ENCODE data around the gene STARD5. TPM values are rescaled to one million over a fixed set of nuclear protein-coding genes. Genes with fewer than 3 reads are reported as not detected.

STARD5 gene
- total and polyA plus RNA-seq, 11 donors: 0.49 to 3.7 (median 1.4) TPM

DNA sequence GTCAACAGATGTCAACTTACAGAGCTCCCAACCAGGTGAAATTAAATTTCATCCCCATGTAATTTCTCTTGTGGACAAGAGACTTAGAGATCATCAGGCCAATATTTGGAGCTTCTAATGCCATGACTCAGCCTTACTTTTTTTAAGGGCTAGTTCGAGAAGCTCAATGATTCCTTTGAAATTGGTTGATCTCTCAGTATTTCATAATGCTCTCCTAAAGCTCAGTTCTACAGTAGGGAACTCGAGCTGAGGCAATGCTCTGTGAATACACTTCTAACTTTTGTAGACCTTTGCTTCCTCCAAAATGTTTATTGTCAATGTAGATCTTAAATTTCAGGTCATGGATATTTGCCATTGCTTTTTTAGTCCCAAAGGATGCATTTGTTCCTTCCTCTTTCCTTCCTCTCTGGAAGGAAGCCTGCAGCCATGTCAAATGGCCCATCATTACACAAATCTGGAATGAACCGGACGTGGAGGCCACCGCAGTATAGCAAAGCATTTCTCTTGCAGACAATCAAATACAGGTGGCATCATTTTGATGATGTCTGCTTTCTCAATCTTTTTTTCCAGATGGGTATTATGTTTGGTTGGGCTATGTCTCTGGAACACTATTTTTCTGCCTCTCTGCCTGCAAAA lies 28.3 kb downstream of the STARD5 start:
- Histone ChIP-seq H3K36me3 (peaks cover 0 to 45% (median 5%) of the 10 kb centered on the region in 9 donors), H3K27ac (peak overlapping the region in 6 of 12 donors; percentile 15 to 93 (median 52)), H3K9me3 (no peaks in the 10 kb centered on the region), H3K4me1 (peaks cover 0 to 82% (median 16%) of the 10 kb centered on the region in 12 donors), H3K4me3 (peak overlapping the region in 1 of 12 donors; percentile 65), H3K27me3 (no peaks in the 10 kb centered on the region)
- DNase-seq: no peak
- TF ChIP-seq POLR2A (IDR thresholded peaks at IDR 0.05): no peak
- TF ChIP-seq, protein P1, sequence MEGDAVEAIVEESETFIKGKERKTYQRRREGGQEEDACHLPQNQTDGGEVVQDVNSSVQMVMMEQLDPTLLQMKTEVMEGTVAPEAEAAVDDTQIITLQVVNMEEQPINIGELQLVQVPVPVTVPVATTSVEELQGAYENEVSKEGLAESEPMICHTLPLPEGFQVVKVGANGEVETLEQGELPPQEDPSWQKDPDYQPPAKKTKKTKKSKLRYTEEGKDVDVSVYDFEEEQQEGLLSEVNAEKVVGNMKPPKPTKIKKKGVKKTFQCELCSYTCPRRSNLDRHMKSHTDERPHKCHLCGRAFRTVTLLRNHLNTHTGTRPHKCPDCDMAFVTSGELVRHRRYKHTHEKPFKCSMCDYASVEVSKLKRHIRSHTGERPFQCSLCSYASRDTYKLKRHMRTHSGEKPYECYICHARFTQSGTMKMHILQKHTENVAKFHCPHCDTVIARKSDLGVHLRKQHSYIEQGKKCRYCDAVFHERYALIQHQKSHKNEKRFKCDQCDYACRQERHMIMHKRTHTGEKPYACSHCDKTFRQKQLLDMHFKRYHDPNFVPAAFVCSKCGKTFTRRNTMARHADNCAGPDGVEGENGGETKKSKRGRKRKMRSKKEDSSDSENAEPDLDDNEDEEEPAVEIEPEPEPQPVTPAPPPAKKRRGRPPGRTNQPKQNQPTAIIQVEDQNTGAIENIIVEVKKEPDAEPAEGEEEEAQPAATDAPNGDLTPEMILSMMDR (IDR thresholded peaks at IDR 0.05): no peak
- no peak for ATAC-seq
- WGBS, 4 donors: 52 to 67% (median 63%) methylated on average over 5 of the region's 5 CpGs
- intact Hi-C loops (cut with DNase I): no loop called here

DNA sequence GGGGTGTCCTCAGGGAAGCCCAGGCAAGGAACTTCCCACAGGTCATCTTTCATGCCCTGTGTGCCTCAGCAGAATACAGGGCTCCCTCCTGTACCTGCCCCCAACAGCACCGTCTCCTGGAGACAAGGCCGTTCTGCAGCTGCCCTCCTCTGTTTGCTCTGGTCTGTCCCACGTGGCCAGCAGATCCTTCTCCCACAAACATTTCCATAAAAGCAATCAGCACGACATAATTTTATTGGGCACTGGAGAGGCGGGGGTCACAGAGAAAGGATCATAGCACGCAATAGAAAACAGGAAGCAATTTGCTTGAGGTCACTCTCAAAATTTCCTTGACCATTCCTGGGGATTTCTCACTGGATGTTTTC lies 29.4 kb downstream of the STARD5 start:
- Histone ChIP-seq H3K4me1 (peaks cover 0 to 70% (median 16%) of the 10 kb centered on the region in 12 donors), H3K27ac (peak overlapping the region in 5 of 12 donors; percentile 19 to 93 (median 42)), H3K4me3 (peak overlapping the region in 1 of 12 donors; percentile 38), H3K27me3 (no peaks in the 10 kb centered on the region), H3K36me3 (peaks cover 0 to 44% (median 2%) of the 10 kb centered on the region in 9 donors), H3K9me3 (no peaks in the 10 kb centered on the region)
- WGBS, 4 donors: 53 to 67% (median 58%) methylated on average over 6 of the region's 6 CpGs
- ATAC-seq (no peak), DNase-seq (no peak)
- intact Hi-C loops (cut with DNase I): no loop called here
- no peak for TF ChIP-seq POLR2A (IDR thresholded peaks at IDR 0.05)
- TF ChIP-seq, protein P1 (IDR thresholded peaks at IDR 0.05): no peak

DNA sequence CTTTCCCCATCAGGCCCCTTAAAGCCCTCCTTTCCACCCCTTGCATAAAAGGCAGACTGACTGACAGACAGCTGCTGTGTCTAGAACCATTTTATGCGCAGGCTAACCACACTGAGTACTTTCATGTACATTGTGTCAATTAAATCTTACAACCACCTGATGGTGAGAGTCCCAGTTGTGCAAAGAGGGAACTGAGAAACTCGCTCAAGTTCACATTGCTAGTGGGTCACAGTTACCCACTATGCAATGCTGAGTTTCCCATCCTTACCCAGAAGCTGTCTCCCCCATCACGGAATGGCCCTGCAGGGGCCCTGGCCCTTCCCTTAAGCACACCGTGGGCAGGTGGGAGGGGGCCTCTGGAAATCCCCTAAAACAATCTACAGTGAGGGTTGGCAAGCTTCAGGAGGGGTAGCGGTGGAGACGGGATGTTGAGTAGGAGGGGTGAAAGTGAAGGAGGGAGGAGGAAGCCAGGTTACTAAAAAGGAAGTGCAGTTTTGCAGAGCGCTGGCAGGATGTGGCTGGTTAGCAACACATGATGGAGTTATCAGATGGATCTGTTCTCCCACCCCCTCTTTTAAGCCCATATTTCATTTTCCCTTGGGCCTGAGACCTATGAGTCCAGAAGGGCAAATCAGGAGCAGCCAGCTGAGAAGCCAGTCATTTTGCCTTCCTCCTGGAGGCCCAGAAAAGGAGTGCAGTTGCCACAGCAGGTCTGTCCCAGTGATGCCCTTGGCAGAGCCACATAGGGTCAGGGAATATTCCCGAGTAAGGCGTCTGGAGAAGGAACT lies 30.0 kb downstream of the STARD5 start:
- peak in 2 of 4 donors; percentile 9 to 48 for ATAC-seq
- intact Hi-C loops (cut with DNase I): no loop called here
- 57 to 68% (median 62%) methylated on average over 9 of the region's 9 CpGs for WGBS, 4 donors
- Histone ChIP-seq H3K27ac (peak overlapping the region in 5 of 12 donors; percentile 19 to 93 (median 42)), H3K4me1 (peaks cover 0 to 65% (median 16%) of the 10 kb centered on the region in 12 donors), H3K36me3 (peaks cover 0 to 45% (median 0%) of the 10 kb centered on the region in 9 donors), H3K4me3 (peak overlapping the region in 1 of 12 donors; percentile 38), H3K27me3 (no peaks in the 10 kb centered on the region), H3K9me3 (no peaks in the 10 kb centered on the region)
- no peak for DNase-seq
- TF ChIP-seq, protein P1 (IDR thresholded peaks at IDR 0.05): no peak
- TF ChIP-seq POLR2A (IDR thresholded peaks at IDR 0.05): no peak

DNA sequence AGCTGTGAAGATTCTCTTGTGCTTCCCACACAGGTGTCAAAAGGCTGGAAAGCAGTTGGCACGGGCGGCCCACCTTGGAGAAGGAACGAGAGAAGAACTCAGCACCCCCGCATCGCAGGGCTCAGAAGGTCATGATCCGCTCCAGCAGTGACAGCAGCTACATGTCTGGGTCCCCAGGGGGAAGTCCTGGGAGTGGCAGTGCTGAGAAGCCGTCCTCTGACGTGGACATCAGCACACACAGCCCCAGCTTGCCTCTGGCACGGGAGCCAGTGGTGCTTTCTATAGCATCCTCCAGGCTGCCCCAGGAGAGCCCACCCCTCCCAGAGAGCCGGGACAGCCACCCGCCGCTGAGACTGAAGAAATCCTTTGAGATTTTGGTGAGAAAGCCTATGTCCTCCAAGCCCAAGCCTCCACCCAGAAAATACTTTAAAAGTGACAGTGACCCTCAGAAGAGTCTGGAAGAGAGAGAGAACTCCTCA lies 31.4 kb downstream of the STARD5 start:
- Histone ChIP-seq H3K4me3 (peak overlapping the region in 1 of 12 donors; percentile 38), H3K27me3 (no peaks in the 10 kb centered on the region), H3K9me3 (no peaks in the 10 kb centered on the region), H3K36me3 (peaks cover 0 to 41% (median 0%) of the 10 kb centered on the region in 9 donors), H3K27ac (peak overlapping the region in 1 of 12 donors; percentile 93), H3K4me1 (peaks cover 0 to 54% (median 16%) of the 10 kb centered on the region in 12 donors)
- WGBS, 4 donors: 80 to 87% (median 82%) methylated on average over 3 to 12 of the region's 12 CpGs
- intact Hi-C loops (cut with DNase I): no loop called here
- no peak for TF ChIP-seq POLR2A (IDR thresholded peaks at IDR 0.05)
- TF ChIP-seq, protein P1 (IDR thresholded peaks at IDR 0.05): no peak
- ATAC-seq (peak in 1 of 4 donors; percentile 26), DNase-seq (peak in 2 of 5 donors; percentile 48 to 53)

Data from heart left ventricle (tissue), 16 donors.